GM12873 (cell line): Measurements from ENCODE around the gene PLEKHG3.

ENCODE experiments used
- TF ChIP-seq, protein P1 (sequence below): IDR thresholded peaks from 2 replicates; pipeline ENCODE4 v1.5.1; 2012; ENCODE audit warnings: low read depth, mild to moderate bottlenecking, moderate library complexity, low read length, control low read depth; ENCODE audit not compliant: insufficient read depth; ENCODE audit errors: missing control alignments

Gene PLEKHG3

DNA sequence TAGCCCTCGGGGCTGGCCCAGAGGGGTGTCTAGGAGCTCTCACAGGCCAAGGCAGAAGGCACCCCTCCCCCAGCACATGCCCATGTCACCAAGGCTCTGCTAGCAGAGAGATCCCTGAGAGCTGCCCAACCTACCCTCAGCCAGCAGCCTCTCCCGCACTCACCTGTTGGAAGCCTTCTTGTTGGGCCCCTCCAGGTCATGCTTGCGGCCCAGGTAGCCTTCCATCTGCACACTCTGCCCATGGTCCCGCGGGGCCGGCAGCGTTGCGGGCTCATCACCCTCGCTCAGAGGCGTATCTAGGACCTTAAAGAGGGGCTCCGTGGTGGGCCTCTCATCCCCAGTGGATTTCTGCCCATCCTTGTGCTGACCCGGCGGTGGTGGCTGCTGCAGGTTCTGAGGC is 49.1 kb downstream of the PLEKHG3 start:
- TF ChIP-seq, protein P1, sequence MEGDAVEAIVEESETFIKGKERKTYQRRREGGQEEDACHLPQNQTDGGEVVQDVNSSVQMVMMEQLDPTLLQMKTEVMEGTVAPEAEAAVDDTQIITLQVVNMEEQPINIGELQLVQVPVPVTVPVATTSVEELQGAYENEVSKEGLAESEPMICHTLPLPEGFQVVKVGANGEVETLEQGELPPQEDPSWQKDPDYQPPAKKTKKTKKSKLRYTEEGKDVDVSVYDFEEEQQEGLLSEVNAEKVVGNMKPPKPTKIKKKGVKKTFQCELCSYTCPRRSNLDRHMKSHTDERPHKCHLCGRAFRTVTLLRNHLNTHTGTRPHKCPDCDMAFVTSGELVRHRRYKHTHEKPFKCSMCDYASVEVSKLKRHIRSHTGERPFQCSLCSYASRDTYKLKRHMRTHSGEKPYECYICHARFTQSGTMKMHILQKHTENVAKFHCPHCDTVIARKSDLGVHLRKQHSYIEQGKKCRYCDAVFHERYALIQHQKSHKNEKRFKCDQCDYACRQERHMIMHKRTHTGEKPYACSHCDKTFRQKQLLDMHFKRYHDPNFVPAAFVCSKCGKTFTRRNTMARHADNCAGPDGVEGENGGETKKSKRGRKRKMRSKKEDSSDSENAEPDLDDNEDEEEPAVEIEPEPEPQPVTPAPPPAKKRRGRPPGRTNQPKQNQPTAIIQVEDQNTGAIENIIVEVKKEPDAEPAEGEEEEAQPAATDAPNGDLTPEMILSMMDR, result no peak

DNA sequence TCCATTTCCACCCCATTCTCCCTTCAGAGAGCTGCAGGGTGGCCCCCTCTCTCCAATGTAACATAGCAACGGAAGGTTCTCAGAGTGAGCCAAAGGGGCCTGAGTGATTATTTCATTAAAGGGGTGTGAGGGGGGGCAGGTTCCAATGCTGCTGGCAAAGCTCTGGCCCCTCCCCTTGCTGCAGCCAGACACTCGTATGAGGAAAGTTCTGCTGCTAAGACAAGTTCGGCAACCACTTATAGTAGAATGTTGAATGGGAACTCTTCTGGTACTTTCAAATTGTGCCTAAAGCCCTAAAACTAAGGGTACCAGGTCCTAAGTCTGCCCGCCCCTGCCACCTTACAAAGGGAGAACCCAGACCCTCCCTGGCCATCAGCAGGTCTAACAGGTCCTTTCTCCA is 49.8 kb downstream of the PLEKHG3 start:
- TF ChIP-seq, protein P1, result no peak

DNA sequence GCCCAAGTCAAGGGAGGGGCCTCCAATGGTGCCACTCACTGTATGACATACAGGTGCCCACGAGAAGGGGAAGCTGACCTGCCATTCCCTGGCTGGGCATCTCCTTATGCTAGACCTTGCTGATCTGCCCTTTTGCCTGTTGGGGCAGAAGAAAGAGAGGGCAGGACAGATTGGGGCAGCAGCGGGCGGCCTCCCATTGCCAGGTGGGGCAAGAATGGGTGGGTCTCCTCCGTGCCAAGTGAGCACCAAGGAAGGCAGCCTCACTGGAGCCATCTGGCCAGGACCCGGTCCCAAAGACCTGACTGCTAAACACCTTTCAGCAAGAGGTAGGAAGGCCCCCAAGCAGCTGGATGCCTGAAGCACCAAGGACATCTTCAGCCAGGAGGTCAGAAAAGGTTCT is 50.5 kb downstream of the PLEKHG3 start:
- TF ChIP-seq, protein P1, result no peak

DNA sequence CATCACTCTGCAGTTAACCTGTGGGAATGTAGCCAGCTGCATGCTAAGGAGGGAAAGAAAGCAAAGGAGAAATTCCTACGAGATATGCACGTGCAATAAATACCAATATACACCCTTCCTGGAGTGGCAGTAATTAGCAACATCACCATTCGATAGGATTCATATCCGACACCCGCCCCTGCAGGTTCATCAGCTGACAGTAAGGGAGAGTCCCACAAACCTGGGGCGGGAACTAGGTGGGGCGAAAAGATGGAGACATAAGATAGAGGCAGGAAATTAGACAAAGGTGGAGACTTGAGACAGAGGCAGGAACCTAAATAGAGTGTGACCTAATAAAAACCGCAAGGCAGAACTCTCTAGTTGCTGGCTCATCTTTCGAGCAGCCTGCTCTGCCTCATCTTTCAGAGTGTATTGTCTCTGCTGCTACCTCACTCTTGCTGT is 51.6 kb downstream of the PLEKHG3 start:
- TF ChIP-seq, protein P1, result no peak

DNA sequence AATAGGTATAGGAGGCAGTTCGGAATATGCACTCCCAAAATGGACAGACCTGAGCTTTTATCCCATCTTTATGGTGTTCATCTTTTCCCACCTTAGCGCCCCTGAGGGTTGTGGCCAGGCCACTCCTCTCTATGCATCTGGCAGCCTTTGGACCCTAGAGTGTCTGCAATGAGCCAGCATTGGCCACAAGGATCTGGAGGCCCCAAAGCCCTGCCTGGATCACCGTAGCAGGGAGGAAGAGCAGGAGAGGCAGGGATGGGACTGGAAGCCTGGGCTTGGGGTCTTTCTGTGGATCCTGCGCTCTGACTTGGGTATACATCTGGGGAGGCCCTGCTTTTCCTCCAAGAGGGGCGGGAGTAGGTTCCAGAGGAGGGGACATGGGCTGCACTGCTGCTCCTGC is 52.5 kb downstream of the PLEKHG3 start:
- TF ChIP-seq, protein P1, result no peak

DNA sequence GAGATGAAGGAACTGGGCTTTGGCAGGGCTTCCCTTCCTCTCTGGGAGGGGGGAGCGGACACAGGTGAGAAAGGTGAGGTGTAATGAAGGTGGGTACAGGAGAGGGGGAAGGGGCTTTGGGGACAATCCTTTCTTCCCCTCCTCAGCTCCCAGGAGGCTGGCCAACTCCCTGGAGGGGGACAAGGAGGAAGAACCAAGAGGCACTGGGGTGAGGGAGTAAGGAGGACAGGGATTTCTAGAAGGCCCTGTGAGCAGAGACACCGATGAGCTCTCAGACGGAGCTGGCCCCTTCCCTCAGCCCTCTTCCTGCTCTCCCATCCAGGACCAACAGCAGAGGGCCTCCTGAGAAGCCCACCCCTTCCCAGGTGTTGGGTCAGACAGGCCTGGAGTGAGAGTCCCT is 53.4 kb downstream of the PLEKHG3 start:
- TF ChIP-seq, protein P1, result no peak

DNA sequence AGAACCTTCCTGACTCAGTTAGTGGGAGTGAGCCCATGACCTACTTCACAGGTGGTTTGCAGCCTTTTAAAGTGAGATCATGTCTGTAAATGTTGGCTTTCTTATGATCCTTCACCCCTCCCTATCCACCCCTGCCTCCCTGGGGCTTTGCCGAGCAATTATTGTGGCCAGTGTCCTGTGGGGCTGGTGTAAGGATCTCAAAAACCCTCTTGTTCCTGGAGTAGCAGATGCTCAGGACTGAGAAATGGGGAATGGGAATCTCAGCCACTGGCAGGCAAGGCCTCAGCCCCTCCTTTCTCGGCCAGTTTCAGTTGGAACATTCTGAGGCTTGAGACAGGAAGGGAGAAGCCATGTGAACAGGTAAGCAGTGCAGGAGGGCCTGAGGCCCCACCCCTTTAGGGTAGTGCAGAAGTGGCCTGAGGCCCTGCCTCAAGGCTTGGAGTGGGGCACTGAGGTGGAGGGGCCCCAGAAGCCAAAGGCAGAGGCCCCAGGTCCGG is 53.8 kb downstream of the PLEKHG3 start:
- TF ChIP-seq, protein P1, result no peak
